ENCODE measurements around the gene GTPBP1. TPM values are rescaled to one million over a fixed set of nuclear protein-coding genes. Genes with fewer than 3 reads are reported as not detected.

GTPBP1 gene
- total and polyA plus RNA-seq, 2 of the 13 experiments (the other 11 are each of a cell fraction or from before 2014, with no cell fraction given): 22.3 to 27.0 TPM

DNA sequence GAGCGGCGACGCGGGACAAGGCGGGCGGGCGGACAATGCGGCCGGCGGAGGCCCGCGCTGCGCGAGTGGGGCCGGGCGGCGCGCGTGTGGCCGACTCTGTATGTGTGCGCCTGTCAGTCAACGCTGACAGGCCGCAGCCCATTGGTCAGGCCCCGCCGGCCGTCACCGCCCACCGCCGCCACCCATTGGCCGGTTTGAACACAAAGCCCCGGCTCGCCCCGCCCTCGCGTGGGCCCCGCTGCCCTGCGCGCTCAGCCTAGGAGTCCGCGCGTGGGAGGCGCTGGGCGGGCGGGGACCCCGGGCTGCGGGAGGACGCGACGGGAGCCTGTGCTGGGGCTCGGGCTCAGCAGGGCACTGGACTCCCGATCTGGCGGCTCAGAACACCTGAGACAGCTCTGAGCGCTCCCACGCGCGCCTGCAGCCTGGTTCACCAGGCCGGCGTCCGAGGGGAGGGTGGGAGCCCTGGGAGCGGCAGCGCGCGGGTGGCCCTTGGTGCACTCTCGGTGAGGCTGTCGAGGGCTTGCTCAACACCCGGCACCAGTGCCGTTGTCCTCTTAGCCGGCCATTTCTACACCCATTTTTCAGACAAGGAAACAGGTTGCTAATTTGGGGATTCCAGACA is 50.3 kb downstream of the GTPBP1 start, which contains the start of gene SUN2 (continued):
- TF ChIP-seq, protein P1, sequence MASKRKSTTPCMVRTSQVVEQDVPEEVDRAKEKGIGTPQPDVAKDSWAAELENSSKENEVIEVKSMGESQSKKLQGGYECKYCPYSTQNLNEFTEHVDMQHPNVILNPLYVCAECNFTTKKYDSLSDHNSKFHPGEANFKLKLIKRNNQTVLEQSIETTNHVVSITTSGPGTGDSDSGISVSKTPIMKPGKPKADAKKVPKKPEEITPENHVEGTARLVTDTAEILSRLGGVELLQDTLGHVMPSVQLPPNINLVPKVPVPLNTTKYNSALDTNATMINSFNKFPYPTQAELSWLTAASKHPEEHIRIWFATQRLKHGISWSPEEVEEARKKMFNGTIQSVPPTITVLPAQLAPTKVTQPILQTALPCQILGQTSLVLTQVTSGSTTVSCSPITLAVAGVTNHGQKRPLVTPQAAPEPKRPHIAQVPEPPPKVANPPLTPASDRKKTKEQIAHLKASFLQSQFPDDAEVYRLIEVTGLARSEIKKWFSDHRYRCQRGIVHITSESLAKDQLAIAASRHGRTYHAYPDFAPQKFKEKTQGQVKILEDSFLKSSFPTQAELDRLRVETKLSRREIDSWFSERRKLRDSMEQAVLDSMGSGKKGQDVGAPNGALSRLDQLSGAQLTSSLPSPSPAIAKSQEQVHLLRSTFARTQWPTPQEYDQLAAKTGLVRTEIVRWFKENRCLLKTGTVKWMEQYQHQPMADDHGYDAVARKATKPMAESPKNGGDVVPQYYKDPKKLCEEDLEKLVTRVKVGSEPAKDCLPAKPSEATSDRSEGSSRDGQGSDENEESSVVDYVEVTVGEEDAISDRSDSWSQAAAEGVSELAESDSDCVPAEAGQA (IDR thresholded peaks at IDR 0.05; ENCODE audit: low read depth): no peak
- TF ChIP-seq, protein P1 (CRISPR knock-in tag; IDR thresholded peaks at IDR 0.05; ENCODE audit: borderline replicate concordance): no peak
- TF ChIP-seq ASH2L (IDR thresholded peaks at IDR 0.05; ENCODE audit: insufficient read length, low read depth, low read length): peak; percentile 15
- TF ChIP-seq, protein P2, sequence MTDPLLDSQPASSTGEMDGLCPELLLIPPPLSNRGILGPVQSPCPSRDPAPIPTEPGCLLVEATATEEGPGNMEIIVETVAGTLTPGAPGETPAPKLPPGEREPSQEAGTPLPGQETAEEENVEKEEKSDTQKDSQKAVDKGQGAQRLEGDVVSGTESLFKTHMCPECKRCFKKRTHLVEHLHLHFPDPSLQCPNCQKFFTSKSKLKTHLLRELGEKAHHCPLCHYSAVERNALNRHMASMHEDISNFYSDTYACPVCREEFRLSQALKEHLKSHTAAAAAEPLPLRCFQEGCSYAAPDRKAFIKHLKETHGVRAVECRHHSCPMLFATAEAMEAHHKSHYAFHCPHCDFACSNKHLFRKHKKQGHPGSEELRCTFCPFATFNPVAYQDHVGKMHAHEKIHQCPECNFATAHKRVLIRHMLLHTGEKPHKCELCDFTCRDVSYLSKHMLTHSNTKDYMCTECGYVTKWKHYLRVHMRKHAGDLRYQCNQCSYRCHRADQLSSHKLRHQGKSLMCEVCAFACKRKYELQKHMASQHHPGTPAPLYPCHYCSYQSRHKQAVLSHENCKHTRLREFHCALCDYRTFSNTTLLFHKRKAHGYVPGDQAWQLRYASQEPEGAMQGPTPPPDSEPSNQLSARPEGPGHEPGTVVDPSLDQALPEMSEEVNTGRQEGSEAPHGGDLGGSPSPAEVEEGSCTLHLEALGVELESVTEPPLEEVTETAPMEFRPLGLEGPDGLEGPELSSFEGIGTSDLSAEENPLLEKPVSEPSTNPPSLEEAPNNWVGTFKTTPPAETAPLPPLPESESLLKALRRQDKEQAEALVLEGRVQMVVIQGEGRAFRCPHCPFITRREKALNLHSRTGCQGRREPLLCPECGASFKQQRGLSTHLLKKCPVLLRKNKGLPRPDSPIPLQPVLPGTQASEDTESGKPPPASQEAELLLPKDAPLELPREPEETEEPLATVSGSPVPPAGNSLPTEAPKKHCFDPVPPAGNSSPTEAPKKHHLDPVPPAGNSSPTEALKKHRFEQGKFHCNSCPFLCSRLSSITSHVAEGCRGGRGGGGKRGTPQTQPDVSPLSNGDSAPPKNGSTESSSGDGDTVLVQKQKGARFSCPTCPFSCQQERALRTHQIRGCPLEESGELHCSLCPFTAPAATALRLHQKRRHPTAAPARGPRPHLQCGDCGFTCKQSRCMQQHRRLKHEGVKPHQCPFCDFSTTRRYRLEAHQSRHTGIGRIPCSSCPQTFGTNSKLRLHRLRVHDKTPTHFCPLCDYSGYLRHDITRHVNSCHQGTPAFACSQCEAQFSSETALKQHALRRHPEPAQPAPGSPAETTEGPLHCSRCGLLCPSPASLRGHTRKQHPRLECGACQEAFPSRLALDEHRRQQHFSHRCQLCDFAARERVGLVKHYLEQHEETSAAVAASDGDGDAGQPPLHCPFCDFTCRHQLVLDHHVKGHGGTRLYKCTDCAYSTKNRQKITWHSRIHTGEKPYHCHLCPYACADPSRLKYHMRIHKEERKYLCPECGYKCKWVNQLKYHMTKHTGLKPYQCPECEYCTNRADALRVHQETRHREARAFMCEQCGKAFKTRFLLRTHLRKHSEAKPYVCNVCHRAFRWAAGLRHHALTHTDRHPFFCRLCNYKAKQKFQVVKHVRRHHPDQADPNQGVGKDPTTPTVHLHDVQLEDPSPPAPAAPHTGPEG (CRISPR knock-in tag; IDR thresholded peaks at IDR 0.05): 0 out of 2 replicates have a peak, but pooled peaks have one; percentile 79
- TF ChIP-seq, protein P3, sequence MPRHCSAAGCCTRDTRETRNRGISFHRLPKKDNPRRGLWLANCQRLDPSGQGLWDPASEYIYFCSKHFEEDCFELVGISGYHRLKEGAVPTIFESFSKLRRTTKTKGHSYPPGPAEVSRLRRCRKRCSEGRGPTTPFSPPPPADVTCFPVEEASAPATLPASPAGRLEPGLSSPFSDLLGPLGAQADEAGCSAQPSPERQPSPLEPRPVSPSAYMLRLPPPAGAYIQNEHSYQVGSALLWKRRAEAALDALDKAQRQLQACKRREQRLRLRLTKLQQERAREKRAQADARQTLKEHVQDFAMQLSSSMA (CRISPR knock-in tag; IDR thresholded peaks at IDR 0.05): no peak
- no peak for TF ChIP-seq ZNF326 (CRISPR knock-in tag; IDR thresholded peaks at IDR 0.05; ENCODE audit: borderline replicate concordance)
- TF ChIP-seq, protein P4, sequence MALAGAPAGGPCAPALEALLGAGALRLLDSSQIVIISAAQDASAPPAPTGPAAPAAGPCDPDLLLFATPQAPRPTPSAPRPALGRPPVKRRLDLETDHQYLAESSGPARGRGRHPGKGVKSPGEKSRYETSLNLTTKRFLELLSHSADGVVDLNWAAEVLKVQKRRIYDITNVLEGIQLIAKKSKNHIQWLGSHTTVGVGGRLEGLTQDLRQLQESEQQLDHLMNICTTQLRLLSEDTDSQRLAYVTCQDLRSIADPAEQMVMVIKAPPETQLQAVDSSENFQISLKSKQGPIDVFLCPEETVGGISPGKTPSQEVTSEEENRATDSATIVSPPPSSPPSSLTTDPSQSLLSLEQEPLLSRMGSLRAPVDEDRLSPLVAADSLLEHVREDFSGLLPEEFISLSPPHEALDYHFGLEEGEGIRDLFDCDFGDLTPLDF (CRISPR knock-in tag; IDR thresholded peaks at IDR 0.05): no peak
- TF ChIP-seq NFYC (CRISPR knock-in tag; IDR thresholded peaks at IDR 0.05): peak; percentile 87
- no peak for TF ChIP-seq SOX6 (IDR thresholded peaks at IDR 0.05)
- peak; percentile 45 for TF ChIP-seq SOX6 (CRISPR knock-in tag; IDR thresholded peaks at IDR 0.05)
- TF ChIP-seq TAF1 (CRISPR knock-in tag; IDR thresholded peaks at IDR 0.05): peak; percentile 19; the same call in 1 of the 2 replicates
- peak; percentile 19; the same call in 1 of the 2 replicates for TF ChIP-seq KAT7 (CRISPR knock-in tag; IDR thresholded peaks at IDR 0.05; ENCODE audit: borderline replicate concordance)
- TF ChIP-seq MLLT10 (CRISPR knock-in tag; IDR thresholded peaks at IDR 0.05): no peak
- TF ChIP-seq ZNF274 (CRISPR knock-in tag; IDR thresholded peaks at IDR 0.05): peak; percentile 37; the same call in 1 of the 2 replicates
- TF ChIP-seq NR1H2 (CRISPR knock-in tag; IDR thresholded peaks at IDR 0.05; ENCODE audit: borderline replicate concordance, low read depth): no peak
- 0 out of 2 replicates have a peak, but pooled peaks have one; percentile 14 for TF ChIP-seq HIVEP1 (CRISPR knock-in tag; IDR thresholded peaks at IDR 0.05)
